Measurements from ENCODE around the gene CLCN2.

DNA sequence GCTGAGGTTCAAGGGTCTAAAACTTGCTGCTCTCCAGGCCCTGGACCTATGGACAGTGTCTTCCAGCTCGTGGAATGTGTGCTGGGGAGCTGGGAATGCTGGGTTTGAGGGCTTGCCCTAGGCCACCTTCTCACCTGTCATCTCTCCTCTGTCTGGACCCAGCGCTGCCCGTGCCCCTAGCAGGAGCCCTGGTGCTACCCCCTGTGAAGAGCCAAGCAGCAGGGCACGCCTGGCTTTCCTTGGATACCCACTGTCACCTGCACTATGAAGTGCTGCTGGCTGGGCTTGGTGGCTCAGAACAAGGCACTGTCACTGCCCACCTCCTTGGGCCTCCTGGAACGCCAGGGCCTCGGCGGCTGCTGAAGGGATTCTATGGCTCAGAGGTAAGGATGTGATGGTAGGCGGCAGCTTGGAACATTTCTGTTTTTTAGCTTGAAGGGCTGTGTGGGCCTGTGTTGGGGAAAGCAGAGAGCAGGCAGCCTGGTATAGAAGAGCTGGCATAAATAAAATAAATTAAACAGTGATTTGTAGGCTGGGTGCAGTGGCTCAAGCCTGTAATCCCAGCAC is 23.5 kb upstream of the CLCN2 start:
- TF ChIP-seq, protein P1, sequence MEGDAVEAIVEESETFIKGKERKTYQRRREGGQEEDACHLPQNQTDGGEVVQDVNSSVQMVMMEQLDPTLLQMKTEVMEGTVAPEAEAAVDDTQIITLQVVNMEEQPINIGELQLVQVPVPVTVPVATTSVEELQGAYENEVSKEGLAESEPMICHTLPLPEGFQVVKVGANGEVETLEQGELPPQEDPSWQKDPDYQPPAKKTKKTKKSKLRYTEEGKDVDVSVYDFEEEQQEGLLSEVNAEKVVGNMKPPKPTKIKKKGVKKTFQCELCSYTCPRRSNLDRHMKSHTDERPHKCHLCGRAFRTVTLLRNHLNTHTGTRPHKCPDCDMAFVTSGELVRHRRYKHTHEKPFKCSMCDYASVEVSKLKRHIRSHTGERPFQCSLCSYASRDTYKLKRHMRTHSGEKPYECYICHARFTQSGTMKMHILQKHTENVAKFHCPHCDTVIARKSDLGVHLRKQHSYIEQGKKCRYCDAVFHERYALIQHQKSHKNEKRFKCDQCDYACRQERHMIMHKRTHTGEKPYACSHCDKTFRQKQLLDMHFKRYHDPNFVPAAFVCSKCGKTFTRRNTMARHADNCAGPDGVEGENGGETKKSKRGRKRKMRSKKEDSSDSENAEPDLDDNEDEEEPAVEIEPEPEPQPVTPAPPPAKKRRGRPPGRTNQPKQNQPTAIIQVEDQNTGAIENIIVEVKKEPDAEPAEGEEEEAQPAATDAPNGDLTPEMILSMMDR (conservative IDR thresholded peaks at IDR 0.05 in 1 of 2, IDR thresholded peaks at IDR 0.05 in 1 of 2; ENCODE audit: low read depth in 1 of 2, low read length in 2 of 2) = no peak
- TF ChIP-seq EZH2 (IDR thresholded peaks at IDR 0.05; ENCODE audit: low read length, missing control alignments) = no peak

Measured in fibroblast of lung (primary cell).